SK-N-SH treated with all-trans-retinoic acid at 6 μM for 48 hours (cell line): ENCODE measurements around the gene PTGIR.

ENCODE experiments used
- ATAC-seq: fragments of 200-7000 bp; cut with Tn5 transposase; 3 replicates; pipeline ENCODE4 v1.9.1; 2020; ENCODE audit warnings: mild to moderate bottlenecking, moderate library complexity
- ARNTL ChIP-seq: fragments of 450-650 bp; formaldehyde crosslinking; IDR thresholded peaks from 2 replicates; pipeline ENCODE4 v1.5.0; 2020; ENCODE audit warnings: low read depth, mild to moderate bottlenecking, moderate library complexity, borderline replicate concordance
- BACH2 ChIP-seq: fragments of 250-450 bp; sonication (Bioruptor Pico); IDR thresholded peaks from 2 replicates; pipeline ENCODE4 v1.9.0; 2021; ENCODE audit warnings: mild to moderate bottlenecking, borderline replicate concordance
- ESRRG ChIP-seq: fragments of 250-450 bp; sonication (Bioruptor Pico); IDR thresholded peaks from 2 replicates; pipeline ENCODE4 v1.6.1; 2021; ENCODE audit warnings: mild to moderate bottlenecking
- GLIS3 ChIP-seq: fragments of 250-450 bp; sonication (Bioruptor Pico); IDR thresholded peaks from 2 replicates; pipeline ENCODE4 v1.5.0; 2020; ENCODE audit warnings: mild to moderate bottlenecking, moderate library complexity
- ISL1 ChIP-seq: fragments of 250-450 bp; sonication (Bioruptor Pico); IDR thresholded peaks from 2 replicates; pipeline ENCODE4 v2.1.2; 2022; ENCODE audit warnings: mild to moderate bottlenecking, moderate library complexity
- OSR1 ChIP-seq: fragments of 250-450 bp; sonication (Bioruptor Pico); IDR thresholded peaks from 2 replicates; pipeline ENCODE4 v1.8.0; 2022; ENCODE audit warnings: moderate library complexity, mild to moderate bottlenecking, inconsistent platforms
- POU6F1 ChIP-seq: fragments of 250-450 bp; sonication (Bioruptor Pico); IDR thresholded peaks from 2 replicates; pipeline ENCODE4 v1.8.0; 2021; ENCODE audit warnings: low read depth, mild to moderate bottlenecking, moderate library complexity, borderline replicate concordance
- PPARA ChIP-seq: fragments of 250-450 bp; sonication (Bioruptor Pico); IDR thresholded peaks from 2 replicates; pipeline ENCODE4 v1.5.0; 2020; ENCODE audit warnings: mild to moderate bottlenecking, borderline replicate concordance
- RARB ChIP-seq: fragments of 250-450 bp; sonication (Bioruptor Pico); IDR thresholded peaks from 2 replicates; pipeline ENCODE4 v1.8.0; 2021; ENCODE audit warnings: mild to moderate bottlenecking, moderate library complexity
- SNAI2 ChIP-seq: fragments of 250-450 bp; sonication (Bioruptor Pico); IDR thresholded peaks from 2 replicates; pipeline ENCODE4 v1.5.0; 2020; ENCODE audit warnings: mild to moderate bottlenecking, moderate library complexity
- TCF4 ChIP-seq: fragments of 250-450 bp; sonication (Bioruptor Pico); IDR thresholded peaks from 2 replicates; pipeline ENCODE4 v1.8.0; 2021; ENCODE audit warnings: mild to moderate bottlenecking, moderate library complexity, borderline replicate concordance
- TSHZ2 ChIP-seq: fragments of 250-450 bp; sonication (Bioruptor Pico); IDR thresholded peaks from 2 replicates; pipeline ENCODE4 v1.5.0; 2020; ENCODE audit warnings: mild to moderate bottlenecking, moderate library complexity
- ZC3H10 ChIP-seq: fragments of 250-450 bp; sonication (Bioruptor Pico); IDR thresholded peaks from 2 replicates; pipeline ENCODE4 v1.5.1; 2021; ENCODE audit warnings: mild to moderate bottlenecking, moderate library complexity
- ZFP3 ChIP-seq: fragments of 250-450 bp; sonication (Bioruptor Pico); IDR thresholded peaks from 2 replicates; pipeline ENCODE4 v1.5.0; 2020; ENCODE audit warnings: mild to moderate bottlenecking, moderate library complexity
- ZFP30 ChIP-seq: fragments of 450-650 bp; formaldehyde crosslinking; IDR thresholded peaks from 2 replicates; pipeline ENCODE4 v1.5.0; 2022; ENCODE audit warnings: mild to moderate bottlenecking, moderate library complexity
- ZNF565 ChIP-seq: fragments of 450-650 bp; formaldehyde crosslinking; conservative IDR thresholded peaks from 2 replicates; pipeline ENCODE4 v1.5.0; 2020; ENCODE audit warnings: low read depth, mild to moderate bottlenecking, moderate library complexity
- ZNF70 ChIP-seq: fragments of 450-650 bp; formaldehyde crosslinking; IDR thresholded peaks from 2 replicates; pipeline ENCODE4 v1.5.0; 2020; ENCODE audit warnings: mild to moderate bottlenecking, moderate library complexity
- ZNF8 ChIP-seq: fragments of 450-650 bp; formaldehyde crosslinking; IDR thresholded peaks from 2 replicates; pipeline ENCODE4 v1.5.0; 2020; ENCODE audit warnings: mild to moderate bottlenecking, moderate library complexity
- TF ChIP-seq, protein P1 (sequence below): fragments of 250-450 bp; sonication (Bioruptor Pico); IDR thresholded peaks from 2 replicates; pipeline ENCODE4 v1.5.1; 2020; ENCODE audit warnings: low read depth, mild to moderate bottlenecking, moderate library complexity

Gene PTGIR

DNA sequence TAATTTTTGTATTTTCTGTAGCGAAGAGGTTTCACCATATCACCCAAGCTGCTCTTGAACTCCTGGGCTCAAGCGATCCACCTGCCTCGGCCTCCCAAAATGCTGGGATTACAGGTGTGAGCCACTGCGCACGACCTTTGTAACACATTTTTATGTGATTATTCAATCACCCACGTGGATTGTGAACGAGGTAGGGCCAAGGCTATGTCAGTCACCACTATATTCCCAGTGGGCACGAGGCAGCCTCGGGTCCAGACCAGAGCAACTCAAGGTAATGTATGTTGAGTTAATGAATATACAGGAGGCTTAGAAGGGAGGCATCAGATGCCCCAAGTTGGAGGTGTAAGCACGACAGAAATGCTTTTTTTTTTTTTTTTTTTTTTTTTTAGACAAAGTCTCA lies 8.9 kb downstream of the PTGIR start:
- no peak for ATAC-seq
- TF ChIP-seq PPARA, result no peak
- no peak for TF ChIP-seq ISL1
- TF ChIP-seq, protein P1, sequence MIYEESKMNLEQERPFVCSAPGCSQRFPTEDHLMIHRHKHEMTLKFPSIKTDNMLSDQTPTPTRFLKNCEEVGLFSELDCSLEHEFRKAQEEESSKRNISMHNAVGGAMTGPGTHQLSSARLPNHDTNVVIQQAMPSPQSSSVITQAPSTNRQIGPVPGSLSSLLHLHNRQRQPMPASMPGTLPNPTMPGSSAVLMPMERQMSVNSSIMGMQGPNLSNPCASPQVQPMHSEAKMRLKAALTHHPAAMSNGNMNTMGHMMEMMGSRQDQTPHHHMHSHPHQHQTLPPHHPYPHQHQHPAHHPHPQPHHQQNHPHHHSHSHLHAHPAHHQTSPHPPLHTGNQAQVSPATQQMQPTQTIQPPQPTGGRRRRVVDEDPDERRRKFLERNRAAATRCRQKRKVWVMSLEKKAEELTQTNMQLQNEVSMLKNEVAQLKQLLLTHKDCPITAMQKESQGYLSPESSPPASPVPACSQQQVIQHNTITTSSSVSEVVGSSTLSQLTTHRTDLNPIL, result no peak
- TF ChIP-seq ZNF70 (CRISPR knock-in tag), result no peak
- no peak for TF ChIP-seq POU6F1
- no peak for TF ChIP-seq ZFP30
- no peak for TF ChIP-seq RARB (CRISPR knock-in tag)
- no peak for TF ChIP-seq OSR1

DNA sequence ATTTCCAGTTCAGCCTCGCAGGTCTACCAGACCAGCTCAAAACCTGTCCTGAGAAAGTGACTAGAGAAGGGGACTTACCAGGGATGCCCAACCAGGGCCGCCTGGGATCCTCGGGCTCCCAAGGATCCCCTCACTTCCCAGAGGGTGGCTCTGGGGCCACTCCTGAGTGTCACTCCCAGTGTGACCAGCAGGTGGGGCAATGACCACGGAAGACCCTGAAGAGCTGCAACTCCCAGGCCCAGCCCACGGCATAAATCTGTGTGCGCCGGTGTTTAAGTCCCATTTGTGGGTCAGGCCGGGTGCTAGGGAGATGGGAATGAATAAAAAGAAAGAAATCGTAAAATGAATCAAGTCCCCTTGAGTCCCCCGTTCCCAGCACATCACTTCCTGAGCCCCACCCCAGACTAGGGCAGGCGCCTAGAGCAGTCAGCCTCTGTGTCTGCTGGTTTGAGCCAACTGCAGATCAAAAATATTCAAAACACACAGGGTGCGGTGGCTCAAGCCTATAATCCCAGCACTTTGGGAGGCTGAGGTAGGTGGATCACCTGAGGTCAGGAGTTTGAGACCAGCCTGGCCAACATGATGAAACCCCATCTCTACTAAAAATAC lies 10.7 kb downstream of the PTGIR start:
- no peak for TF ChIP-seq ZNF565 (CRISPR knock-in tag)
- TF ChIP-seq RARB (CRISPR knock-in tag), result no peak
- TF ChIP-seq ZNF70 (CRISPR knock-in tag), result no peak
- TF ChIP-seq TSHZ2 (CRISPR knock-in tag), result no peak
- no peak for TF ChIP-seq SNAI2
- no peak for TF ChIP-seq ISL1
- TF ChIP-seq GLIS3 (CRISPR knock-in tag), result no peak
- TF ChIP-seq ZC3H10 (CRISPR knock-in tag), result no peak
- TF ChIP-seq ZFP30, result no peak
- TF ChIP-seq ARNTL (CRISPR knock-in tag), result no peak
- TF ChIP-seq BACH2 (CRISPR knock-in tag), result no peak
- TF ChIP-seq ZFP3 (CRISPR knock-in tag), result no peak
- no peak for TF ChIP-seq TCF4
- no peak for TF ChIP-seq POU6F1
- TF ChIP-seq ZNF8, result no peak
- no peak for TF ChIP-seq ESRRG
- no peak for TF ChIP-seq PPARA
- ATAC-seq, result peak; percentile 91

DNA sequence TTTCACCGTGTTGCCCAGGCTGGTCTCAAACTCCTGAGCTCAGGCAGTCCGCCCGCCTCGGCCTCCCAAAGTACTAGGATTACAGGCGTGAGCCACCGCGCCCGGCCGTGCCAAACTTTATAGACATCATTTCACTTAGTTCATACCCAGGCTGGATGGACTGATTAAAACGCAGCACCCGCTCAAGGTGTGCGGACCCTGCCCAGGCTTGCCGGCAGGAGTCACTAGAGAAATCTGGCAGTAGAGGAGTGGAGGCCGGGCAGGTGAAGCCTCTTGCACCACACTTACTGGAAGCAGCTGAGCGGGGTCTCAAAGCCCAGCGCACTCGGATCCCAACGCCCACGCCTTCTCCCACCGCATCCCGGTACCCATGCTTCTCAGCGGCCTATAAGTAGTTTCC lies 11.4 kb downstream of the PTGIR start:
- no peak for ATAC-seq
- TF ChIP-seq ESRRG (no peak), OSR1 (no peak), PPARA (no peak), POU6F1 (no peak), TSHZ2 (CRISPR knock-in tag) (no peak)
